OCI-LY1 (cell line): ENCODE measurements around the gene TRIP10.
"Not testable (repeated sequence)": the region's sequence is repeated elsewhere in the genome, so short reads cannot be mapped to it uniquely, and the experiment has no call there.

Experiments
- CTCF ChIP-seq: fragments of 200-600 bp; sonication (generic), shearing (Covaris generic); IDR thresholded peaks from 2 replicates; pipeline ENCODE4 v1.5.1; 2017; ENCODE audit warnings: mild to moderate bottlenecking, antibody characterized with exemption, low read length, moderate library complexity, mixed read lengths
- EZH2 ChIP-seq: fragments of 200-600 bp; sonication (generic), shearing (Covaris generic); IDR thresholded peaks from 2 replicates; pipeline ENCODE4 v1.8.0; 2017; ENCODE audit warnings: borderline replicate concordance, mixed run types, mild to moderate bottlenecking, antibody characterized with exemption, low read length, moderate library complexity, mixed read lengths

GRCh38 chr19:6708913-6709312 is 30.6 kb upstream of the TRIP10 start:
- TF ChIP-seq CTCF, EZH2: not testable (repeated sequence)
